RWPE1 (cell line): ENCODE measurements around the gene MIB2.

Experiments
- CTCF ChIA-PET: fragments of 350-600 bp; sonication (Branson Sonifier 250); formaldehyde crosslinking; extraction: SDS; loops from one replicate; lab custom pipeline; 2021; lab: Yijun Ruan, JAX
- POLR2A ChIA-PET: fragments of 400-600 bp; formaldehyde crosslinking; extraction: SDS; loops from one replicate; lab custom pipeline; 2020; ENCODE audit warnings: antibody characterized with exemption; ENCODE audit not compliant: low non-redundant PET; lab: Yijun Ruan, JAX
- DNase-seq: peaks from one replicate; pipeline ENCODE4 v3.0.0; 2012; ENCODE audit warnings: low spot score
- H3K27ac ChIP-seq: fragments of 450-650 bp; 2 replicates; pipeline ENCODE4 v1.5.1; 2017
- TF ChIP-seq, protein P1 (sequence below): fragments of 450-650 bp; conservative IDR thresholded peaks from 2 replicates; pipeline ENCODE4 v1.5.1; 2017; ENCODE audit warnings: low read depth, mild to moderate bottlenecking

The MIB2 gene

DNA sequence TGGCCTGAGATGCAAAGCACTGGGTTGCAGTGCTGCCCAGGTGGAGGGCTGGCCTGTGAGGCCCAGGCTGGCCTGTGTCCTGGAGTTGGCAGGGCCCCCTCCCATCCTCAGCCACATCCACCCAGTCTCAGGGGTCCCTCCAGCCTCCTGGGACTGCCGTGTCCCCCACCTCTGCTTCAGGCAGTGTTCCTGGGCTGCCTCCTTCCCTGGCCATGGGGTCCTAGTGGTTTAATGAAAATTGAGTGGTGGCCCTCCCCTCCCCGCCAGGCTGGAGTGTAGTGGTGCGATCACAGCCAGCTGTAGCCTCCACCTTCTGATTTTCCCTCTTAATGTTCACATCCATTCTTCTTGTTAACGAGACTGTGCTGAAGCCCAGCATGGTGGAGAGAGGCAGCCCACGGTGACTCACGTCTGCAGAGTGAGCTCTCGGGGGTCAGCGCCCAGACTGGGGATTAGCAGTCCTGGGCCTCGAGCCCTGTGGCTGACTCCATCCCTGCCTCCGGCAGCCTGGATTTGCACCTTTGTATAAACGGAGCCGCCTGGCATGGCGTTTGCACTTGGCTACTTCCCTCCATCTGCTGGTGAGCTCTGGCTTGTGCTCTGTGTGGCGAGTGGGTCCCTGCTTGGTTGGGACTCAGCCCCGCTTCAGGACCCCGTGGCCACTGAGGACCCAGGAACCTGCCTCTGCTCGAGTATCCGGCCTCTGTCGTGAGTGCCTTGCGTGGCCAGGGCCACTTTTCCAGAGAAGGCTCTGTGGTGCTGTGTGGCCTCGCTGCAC, 6.9 kb downstream of the MIB2 start:
- POLR2A ChIA-PET: no interaction called here
- TF ChIP-seq, protein P1, sequence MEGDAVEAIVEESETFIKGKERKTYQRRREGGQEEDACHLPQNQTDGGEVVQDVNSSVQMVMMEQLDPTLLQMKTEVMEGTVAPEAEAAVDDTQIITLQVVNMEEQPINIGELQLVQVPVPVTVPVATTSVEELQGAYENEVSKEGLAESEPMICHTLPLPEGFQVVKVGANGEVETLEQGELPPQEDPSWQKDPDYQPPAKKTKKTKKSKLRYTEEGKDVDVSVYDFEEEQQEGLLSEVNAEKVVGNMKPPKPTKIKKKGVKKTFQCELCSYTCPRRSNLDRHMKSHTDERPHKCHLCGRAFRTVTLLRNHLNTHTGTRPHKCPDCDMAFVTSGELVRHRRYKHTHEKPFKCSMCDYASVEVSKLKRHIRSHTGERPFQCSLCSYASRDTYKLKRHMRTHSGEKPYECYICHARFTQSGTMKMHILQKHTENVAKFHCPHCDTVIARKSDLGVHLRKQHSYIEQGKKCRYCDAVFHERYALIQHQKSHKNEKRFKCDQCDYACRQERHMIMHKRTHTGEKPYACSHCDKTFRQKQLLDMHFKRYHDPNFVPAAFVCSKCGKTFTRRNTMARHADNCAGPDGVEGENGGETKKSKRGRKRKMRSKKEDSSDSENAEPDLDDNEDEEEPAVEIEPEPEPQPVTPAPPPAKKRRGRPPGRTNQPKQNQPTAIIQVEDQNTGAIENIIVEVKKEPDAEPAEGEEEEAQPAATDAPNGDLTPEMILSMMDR: no peak
- CTCF ChIA-PET: no interaction called here
- peak overlapping the region; percentile 42 for H3K27ac ChIP-seq
- no peak for DNase-seq

- TF ChIP-seq, protein P1: no peak
- ChIA-PET POLR2A (no interaction called here), CTCF (no interaction called here)
- no peak for DNase-seq
- peak overlapping the region; percentile 42 for H3K27ac ChIP-seq
Measured at GRCh38 chr1:1622788-1623094, 7.4 kb downstream of the MIB2 start.

- DNase-seq: no peak
- ChIA-PET CTCF (no interaction called here), POLR2A (no interaction called here)
- TF ChIP-seq, protein P1: no peak
- no peak overlapping the region; the same call in 1 of the 2 replicates for H3K27ac ChIP-seq
Measured at GRCh38 chr1:1623181-1623630, 7.9 kb downstream of the MIB2 start.

- ChIA-PET CTCF (no interaction called here), POLR2A (no interaction called here)
- H3K27ac ChIP-seq: peak overlapping the region; percentile 23
- TF ChIP-seq, protein P1: no peak
- DNase-seq: no peak
Measured at GRCh38 chr1:1623631-1624442, 8.5 kb downstream of the MIB2 start.

- ChIA-PET POLR2A (no interaction called here), CTCF (no interaction called here)
- H3K27ac ChIP-seq: peak overlapping the region; percentile 23
- no peak for DNase-seq
- TF ChIP-seq, protein P1: no peak
Measured at GRCh38 chr1:1624443-1625403, 9.4 kb downstream of the MIB2 start.

- TF ChIP-seq, protein P1: no peak
- CTCF ChIA-PET: no interaction called here
- DNase-seq: no peak
- POLR2A ChIA-PET: no interaction called here
- no peak overlapping the region for H3K27ac ChIP-seq
Measured at GRCh38 chr1:1625404-1625775, 10.1 kb downstream of the MIB2 start.
